Measurements from ENCODE around the gene MARS1. TPM values are rescaled to one million over a fixed set of nuclear protein-coding genes. Genes with fewer than 3 reads are reported as not detected.

Gene MARS1
- total RNA-seq, 2 donors from 2014 or later: 254 to 263 TPM

GRCh38 chr12:57474430-57474829, 13.4 kb upstream of the MARS1 start:
- H3K27ac Mint-ChIP-seq: no peak overlapping the region
- H3K4me1 Mint-ChIP-seq: peaks cover 24% of the 10 kb centered on the region
- no peak for TF ChIP-seq CTCF (conservative IDR thresholded peaks at IDR 0.05)
- Histone ChIP-seq H3K36me3 (ENCODE audit: control insufficient read depth, insufficient read depth, low read length) (no peaks in the 10 kb centered on the region), H3K27ac (ENCODE audit: low read depth, low read length) (no peak overlapping the region), H3K9ac (ENCODE audit: extremely low read depth, low read length, poor library complexity, severe bottlenecking) (no peak overlapping the region), H3K9me3 (ENCODE audit: control insufficient read depth, low read length) (no peaks in the 10 kb centered on the region), H3K4me3 (ENCODE audit: low read length) (no peak overlapping the region), H3K27me3 (ENCODE audit: control insufficient read depth, insufficient read depth, low read length, poor library complexity, severe bottlenecking) (peaks cover 60% of the 10 kb centered on the region), H3K4me1 (ENCODE audit: control insufficient read depth, insufficient read depth, low read length) (no peaks in the 10 kb centered on the region)
- no peaks in the 10 kb centered on the region for H3K36me3 Mint-ChIP-seq (ENCODE audit: low read depth)
- no peak for DNase-seq
- H3K9me3 Mint-ChIP-seq: no peaks in the 10 kb centered on the region
- H3K27me3 Mint-ChIP-seq (ENCODE audit: insufficient read depth): peaks cover 66% of the 10 kb centered on the region
- 96 to 98% methylated on average over 6 to 8 of the region's 8 CpGs for WGBS, 2 experiments (ENCODE audit: insufficient coverage in 1 of 2, insufficient read length in 1 of 2)
- no peak overlapping the region for H3K4me3 Mint-ChIP-seq

GRCh38 chr12:57474862-57475261, 13.0 kb upstream of the MARS1 start:
- no peak overlapping the region for H3K27ac Mint-ChIP-seq
- H3K36me3 Mint-ChIP-seq (ENCODE audit: low read depth): no peaks in the 10 kb centered on the region
- no peaks in the 10 kb centered on the region for H3K9me3 ChIP-seq (ENCODE audit: control insufficient read depth, low read length)
- H3K4me3 Mint-ChIP-seq: peak overlapping the region; percentile 51
- no peaks in the 10 kb centered on the region for H3K9me3 Mint-ChIP-seq
- TF ChIP-seq CTCF (conservative IDR thresholded peaks at IDR 0.05): no peak
- peak overlapping the region; percentile 69 for H3K4me3 ChIP-seq (ENCODE audit: low read length)
- H3K27ac ChIP-seq (ENCODE audit: low read depth, low read length): no peak overlapping the region
- no peaks in the 10 kb centered on the region for H3K36me3 ChIP-seq (ENCODE audit: control insufficient read depth, insufficient read depth, low read length)
- H3K27me3 Mint-ChIP-seq (ENCODE audit: insufficient read depth): peaks cover 71% of the 10 kb centered on the region
- no peaks in the 10 kb centered on the region for H3K4me1 ChIP-seq (ENCODE audit: control insufficient read depth, insufficient read depth, low read length)
- H3K4me1 Mint-ChIP-seq: peaks cover 24% of the 10 kb centered on the region
- H3K27me3 ChIP-seq (ENCODE audit: control insufficient read depth, insufficient read depth, low read length, poor library complexity, severe bottlenecking): peaks cover 60% of the 10 kb centered on the region
- no peak overlapping the region for H3K9ac ChIP-seq (ENCODE audit: extremely low read depth, low read length, poor library complexity, severe bottlenecking)
- 73 to 76% methylated on average over 7 of the region's 7 CpGs for WGBS, 2 experiments (ENCODE audit: insufficient coverage in 1 of 2, insufficient read length in 1 of 2)
- no peak for DNase-seq

GRCh38 chr12:57475271-57476161, 12.4 kb upstream of the MARS1 start:
- Mint-ChIP-seq H3K27me3 (ENCODE audit: insufficient read depth) (peaks cover 74% of the 10 kb centered on the region), H3K27ac (no peak overlapping the region), H3K36me3 (ENCODE audit: low read depth) (no peaks in the 10 kb centered on the region), H3K4me3 (peak overlapping the region; percentile 51), H3K4me1 (peaks cover 24% of the 10 kb centered on the region), H3K9me3 (no peaks in the 10 kb centered on the region)
- peak; percentile 87 for DNase-seq
- Histone ChIP-seq H3K36me3 (ENCODE audit: control insufficient read depth, insufficient read depth, low read length) (no peaks in the 10 kb centered on the region), H3K9me3 (ENCODE audit: control insufficient read depth, low read length) (no peaks in the 10 kb centered on the region), H3K9ac (ENCODE audit: extremely low read depth, low read length, poor library complexity, severe bottlenecking) (no peak overlapping the region), H3K4me1 (ENCODE audit: control insufficient read depth, insufficient read depth, low read length) (no peaks in the 10 kb centered on the region), H3K27ac (ENCODE audit: low read depth, low read length) (no peak overlapping the region), H3K27me3 (ENCODE audit: control insufficient read depth, insufficient read depth, low read length, poor library complexity, severe bottlenecking) (peaks cover 60% of the 10 kb centered on the region), H3K4me3 (ENCODE audit: low read length) (peak overlapping the region; percentile 69)
- TF ChIP-seq CTCF (conservative IDR thresholded peaks at IDR 0.05): no peak
- 0 to 6% methylated on average over 2 to 84 of the region's 84 CpGs for WGBS, 2 experiments (ENCODE audit: insufficient coverage in 1 of 2, insufficient read length in 1 of 2)

Measured in endodermal cell (in vitro differentiated cells).